HG03045 (cell line): ENCODE data around the gene TVP23C.
A peak's percentile ranks its signal among the peaks of the same experiment; 100 is the strongest.
"Not testable (repeated sequence)": the region's sequence is repeated elsewhere in the genome, so short reads cannot be mapped to it uniquely, and the experiment has no call there.

Experiments used
- ATAC-seq: cut with Tn5 transposase; IDR thresholded peaks from one replicate; pipeline ENCODE4 v1.9.1; 2021; ENCODE audit warnings: mild to moderate bottlenecking, moderate library complexity; ENCODE audit not compliant: unreplicated experiment

TVP23C gene

DNA sequence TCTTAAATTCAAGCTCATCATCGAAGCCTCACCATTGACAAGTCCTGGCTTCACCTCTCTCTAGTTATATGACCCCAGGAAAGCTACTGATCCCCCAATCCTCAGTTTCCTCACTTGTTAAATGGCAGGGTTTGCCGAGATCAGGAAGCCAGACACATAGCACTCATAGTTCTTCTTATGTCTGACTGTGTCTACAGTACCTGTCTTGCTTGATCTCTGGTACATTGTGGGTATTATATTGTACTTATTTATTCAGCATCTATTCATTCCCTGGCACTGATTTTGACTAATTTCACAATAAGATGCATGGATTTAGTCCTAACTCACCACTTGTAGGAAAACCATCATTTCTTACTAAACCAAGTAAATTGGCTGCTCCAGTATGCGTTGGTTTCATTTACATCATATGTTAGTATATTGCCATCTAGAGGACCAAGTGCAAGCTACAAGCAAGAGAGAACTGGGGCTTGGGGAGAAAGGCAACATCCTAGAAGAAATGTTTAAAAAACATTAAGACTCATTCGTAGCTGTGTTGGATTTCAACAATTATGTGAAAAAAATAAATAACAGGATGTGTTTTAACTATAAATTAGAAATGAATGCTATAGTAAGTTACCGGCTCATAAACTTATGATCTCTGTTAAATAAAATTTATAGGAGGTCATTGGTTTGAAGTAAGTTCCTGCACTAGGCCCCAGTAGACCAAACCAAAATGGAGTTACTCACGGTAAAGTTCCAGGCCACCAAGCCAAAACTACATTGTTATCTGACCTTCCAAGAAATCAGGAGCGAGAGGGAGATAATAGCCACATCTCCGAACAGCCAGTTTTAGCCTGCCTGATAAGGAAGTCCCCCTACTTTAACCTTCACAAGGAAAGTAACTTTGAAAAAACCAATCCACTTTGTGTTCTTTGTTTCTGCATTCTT, 36.7 kb downstream of the TVP23C start:
- ATAC-seq, result not testable (repeated sequence)

GRCh38 chr17:15524990-15525985, 38.0 kb downstream of the TVP23C start:
- not testable (repeated sequence) for ATAC-seq

DNA sequence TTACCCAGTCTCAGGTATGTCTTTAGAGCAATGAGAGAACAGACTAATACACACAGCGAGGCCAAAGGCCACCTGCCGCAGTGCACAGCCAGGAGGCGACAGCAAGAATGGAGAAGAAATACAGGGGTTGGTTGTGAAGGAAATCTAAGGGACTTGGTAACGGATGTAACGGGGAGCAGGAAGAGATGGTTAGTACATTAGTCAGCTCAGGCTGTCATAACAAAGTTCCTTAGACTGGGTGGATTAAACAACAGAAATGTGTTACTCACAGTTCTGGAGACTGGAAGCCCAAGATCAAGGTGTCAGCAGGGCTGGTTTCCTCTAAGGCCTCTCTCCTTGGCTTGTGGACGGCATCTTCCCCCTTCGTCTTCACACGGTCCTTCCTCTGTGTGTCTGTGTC, 47.1 kb downstream of the TVP23C start:
- ATAC-seq, result no peak

DNA sequence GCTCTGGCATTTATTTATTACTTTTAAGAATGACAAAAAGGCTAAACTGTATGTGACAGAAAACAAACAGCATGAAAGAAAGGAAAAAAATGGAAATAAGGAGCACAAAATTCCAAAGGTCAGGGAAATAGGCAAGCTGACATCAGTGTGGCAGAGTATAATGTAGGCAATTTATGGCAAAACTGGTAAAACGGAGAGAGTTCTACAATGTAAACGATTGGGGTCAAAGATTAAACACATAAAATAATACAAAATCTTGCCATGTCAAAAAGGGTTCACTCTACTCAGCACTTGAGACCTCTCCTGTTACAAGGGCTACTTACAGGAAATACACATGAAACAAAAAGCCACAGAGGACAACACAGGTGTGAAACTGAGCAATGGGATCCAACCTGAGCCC, 48.8 kb downstream of the TVP23C start:
- no peak for ATAC-seq

DNA sequence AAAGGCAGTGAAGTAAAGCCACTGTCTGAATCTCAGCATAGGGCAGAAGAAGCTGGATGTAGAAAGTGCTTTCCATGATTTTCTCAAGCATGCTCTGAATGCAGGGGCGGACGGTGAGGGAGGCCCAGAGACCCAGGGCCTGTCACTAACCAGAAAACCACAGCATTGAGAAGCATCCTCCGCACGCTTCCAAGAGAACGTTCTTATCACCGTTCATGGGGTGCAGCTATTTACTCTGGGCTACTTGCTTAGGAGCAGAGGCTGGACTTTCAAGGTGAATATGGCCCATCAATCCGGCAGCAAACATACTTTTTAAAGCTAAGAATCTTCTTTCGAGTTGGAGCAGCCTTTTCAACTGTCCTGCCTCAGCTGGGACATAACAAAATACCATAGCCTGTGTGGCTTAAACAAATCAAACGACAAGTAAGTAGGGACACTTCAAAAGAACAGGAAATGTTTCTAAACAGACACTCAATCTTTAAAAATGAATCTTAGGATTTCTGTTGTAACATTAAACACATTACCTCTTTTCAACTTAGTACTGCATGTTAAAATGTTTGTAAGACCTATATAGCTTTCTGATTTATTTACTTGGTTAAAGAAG, 49.3 kb downstream of the TVP23C start:
- no peak for ATAC-seq

DNA sequence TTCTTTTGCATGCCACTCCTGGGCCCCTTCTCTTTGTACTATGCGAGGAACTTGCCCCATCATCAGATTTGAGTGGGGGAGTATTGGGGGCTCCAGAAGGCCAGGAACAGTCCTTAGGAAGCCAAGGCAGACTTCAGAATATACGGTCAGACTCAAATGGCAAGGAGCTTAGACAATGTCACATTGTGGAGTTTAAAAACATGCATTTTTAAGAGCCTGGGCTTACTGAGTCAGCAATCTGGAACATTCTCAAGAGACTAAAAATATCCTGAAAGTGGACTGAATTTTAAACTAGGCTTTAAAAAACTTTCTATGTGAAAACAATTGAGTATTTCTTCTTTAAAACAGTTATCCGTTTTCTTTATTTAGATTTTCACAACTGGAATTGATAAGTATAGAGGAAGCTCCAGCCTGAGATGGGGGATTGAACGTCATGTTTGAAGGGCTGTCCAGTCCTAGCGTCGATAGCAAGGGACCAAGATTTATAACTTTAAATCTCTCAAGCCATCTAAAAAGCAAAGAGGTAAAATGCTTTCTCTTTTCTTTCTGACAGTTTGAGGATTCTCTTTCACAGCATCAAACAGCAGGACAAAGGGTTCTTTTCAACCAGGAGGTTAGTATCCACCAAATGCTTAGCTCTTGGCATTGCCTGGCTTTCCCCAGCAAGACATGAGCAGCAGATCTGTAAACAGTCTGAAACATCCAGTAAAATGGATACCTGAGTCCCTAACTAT, 50.1 kb downstream of the TVP23C start:
- ATAC-seq, result no peak

GRCh38 chr17:15512071-15512709, 51.1 kb downstream of the TVP23C start:
- ATAC-seq, result no peak

- no peak for ATAC-seq
Observed at GRCh38 chr17:15511142-15511541, 52.1 kb downstream of the TVP23C start.

DNA sequence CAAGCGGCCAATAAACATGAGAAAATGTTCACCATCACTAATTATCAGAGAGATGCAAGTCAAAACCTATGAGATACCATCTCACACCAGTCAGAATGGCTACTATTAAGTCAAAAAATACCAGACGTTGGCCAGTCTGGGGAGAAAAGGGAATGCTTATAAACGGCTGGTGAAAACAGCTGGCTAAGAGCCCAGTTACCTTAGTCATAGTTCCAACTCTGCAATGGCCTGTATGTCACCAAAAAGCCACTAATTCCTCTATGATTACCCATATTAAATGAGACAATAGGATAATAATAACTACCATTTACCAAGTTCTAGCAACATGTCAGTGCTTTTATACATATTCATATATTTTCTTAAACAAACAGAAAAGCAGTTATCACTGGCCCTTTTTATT, 52.9 kb downstream of the TVP23C start:
- no peak for ATAC-seq

GRCh38 chr17:15509095-15509494, 54.2 kb downstream of the TVP23C start:
- ATAC-seq, result no peak

DNA sequence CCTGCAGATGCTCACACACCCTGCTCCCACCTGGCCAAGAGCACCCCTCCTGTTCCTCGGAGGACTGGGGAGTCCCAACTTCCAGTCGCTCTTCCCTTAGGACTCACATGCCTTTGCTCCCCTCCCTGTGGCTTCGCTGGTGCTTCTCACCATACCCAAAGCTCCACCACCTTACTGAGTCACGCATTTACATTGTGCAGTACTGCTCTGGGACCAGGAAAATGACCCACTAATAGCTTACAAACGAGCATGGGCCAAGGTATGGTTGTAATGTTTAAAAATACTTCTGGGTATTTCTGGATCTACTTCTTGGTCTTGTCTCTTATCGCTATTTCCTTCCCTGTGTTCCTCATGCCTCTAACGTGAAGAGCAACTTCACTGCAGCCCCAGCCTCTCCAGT, 54.8 kb downstream of the TVP23C start:
- ATAC-seq, result no peak

- no peak for ATAC-seq
Observed at GRCh38 chr17:15507896-15508295, 55.4 kb downstream of the TVP23C start.

DNA sequence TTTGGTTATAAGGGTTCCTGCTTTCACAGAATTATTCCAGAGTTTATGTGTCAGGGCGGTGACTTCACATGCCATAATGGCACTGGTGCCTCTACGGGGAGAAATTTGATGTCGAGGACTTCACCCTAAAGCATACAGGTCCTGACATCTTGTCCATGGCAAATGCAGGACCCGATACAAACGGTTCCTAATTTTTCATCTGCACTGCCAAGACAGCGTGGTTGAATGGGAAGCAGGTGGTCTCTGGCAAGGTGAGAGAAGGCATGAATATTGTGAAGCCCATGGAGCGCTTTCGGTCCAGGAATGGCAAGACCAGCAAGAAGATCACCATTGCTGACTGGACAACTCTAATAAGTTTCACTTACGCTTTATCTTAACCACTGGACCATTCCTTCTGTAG, 56.3 kb downstream of the TVP23C start:
- ATAC-seq, result no peak

GRCh38 chr17:15505708-15506107, 57.6 kb downstream of the TVP23C start:
- ATAC-seq, result not testable (repeated sequence)

- no peak for ATAC-seq
Observed at GRCh38 chr17:15503731-15504130, 59.6 kb downstream of the TVP23C start.

- peak; percentile 77 for ATAC-seq
Observed at GRCh38 chr17:15502369-15503112, 60.7 kb downstream of the TVP23C start.

- ATAC-seq, result no peak
Observed at GRCh38 chr17:15501793-15502192, 61.5 kb downstream of the TVP23C start.

DNA sequence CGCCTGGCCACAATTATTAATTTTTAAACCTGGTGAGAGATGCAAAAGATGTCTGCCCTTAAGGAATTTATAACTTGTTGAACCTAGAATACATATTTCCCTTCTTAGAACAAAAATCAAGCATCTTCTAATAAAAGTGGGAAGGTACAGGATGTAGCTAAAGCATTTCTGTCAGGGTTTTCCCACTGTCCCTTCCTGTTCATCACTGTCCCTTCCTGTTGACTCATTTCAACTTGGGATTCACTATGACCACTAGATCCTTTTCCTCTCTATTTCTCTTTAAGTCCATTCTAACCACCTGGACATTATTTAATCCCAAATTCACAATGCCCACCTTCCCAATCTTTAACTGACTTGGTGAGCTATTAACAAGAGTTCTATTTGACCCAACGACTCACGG, 62.0 kb downstream of the TVP23C start:
- ATAC-seq, result no peak

GRCh38 chr17:15498107-15498506, 65.2 kb downstream of the TVP23C start:
- ATAC-seq, result no peak
